TTC549 (cell line): ENCODE data around the gene PPP2R5B.
"Not testable (repeated sequence)": the region's sequence is repeated elsewhere in the genome, so short reads cannot be mapped to it uniquely, and the experiment has no call there.

ENCODE experiments used
- FAIRE-seq: peaks from 2 replicates; lab custom pipeline; 2012; peaks lifted over from hg19 to GRCh38; lab: Jason Lieb, UNC

The PPP2R5B gene

GRCh38 chr11:64930340-64930739 lies 5.9 kb downstream of the PPP2R5B start:
- no peak for FAIRE-seq

DNA sequence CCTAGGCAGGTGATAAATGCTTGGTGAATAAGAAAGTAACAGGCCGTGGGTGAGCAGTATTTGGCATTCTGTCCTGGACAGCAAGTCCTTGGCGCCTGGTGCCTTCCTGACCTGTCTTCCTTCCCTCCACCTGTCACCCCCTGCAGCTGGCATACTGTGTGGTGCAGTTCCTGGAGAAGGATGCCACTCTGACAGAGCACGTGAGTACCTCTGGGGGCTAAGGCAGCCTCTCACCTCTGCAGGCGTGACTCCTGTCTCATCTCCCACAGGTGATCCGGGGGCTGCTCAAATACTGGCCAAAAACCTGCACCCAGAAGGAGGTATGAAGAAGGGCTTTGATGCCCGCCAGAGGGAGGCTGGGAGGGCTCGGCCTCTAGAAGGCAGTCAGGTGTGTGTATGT lies 6.8 kb downstream of the PPP2R5B start:
- no peak for FAIRE-seq

- FAIRE-seq: no peak
Measured at GRCh38 chr11:64932324-64932723, 7.8 kb downstream of the PPP2R5B start.

GRCh38 chr11:64933213-64933934 lies 8.9 kb downstream of the PPP2R5B start:
- no peak for FAIRE-seq

GRCh38 chr11:64933935-64934681 lies 9.6 kb downstream of the PPP2R5B start:
- FAIRE-seq: no peak

GRCh38 chr11:64934682-64935358 lies 10.3 kb downstream of the PPP2R5B start:
- FAIRE-seq: no peak

DNA sequence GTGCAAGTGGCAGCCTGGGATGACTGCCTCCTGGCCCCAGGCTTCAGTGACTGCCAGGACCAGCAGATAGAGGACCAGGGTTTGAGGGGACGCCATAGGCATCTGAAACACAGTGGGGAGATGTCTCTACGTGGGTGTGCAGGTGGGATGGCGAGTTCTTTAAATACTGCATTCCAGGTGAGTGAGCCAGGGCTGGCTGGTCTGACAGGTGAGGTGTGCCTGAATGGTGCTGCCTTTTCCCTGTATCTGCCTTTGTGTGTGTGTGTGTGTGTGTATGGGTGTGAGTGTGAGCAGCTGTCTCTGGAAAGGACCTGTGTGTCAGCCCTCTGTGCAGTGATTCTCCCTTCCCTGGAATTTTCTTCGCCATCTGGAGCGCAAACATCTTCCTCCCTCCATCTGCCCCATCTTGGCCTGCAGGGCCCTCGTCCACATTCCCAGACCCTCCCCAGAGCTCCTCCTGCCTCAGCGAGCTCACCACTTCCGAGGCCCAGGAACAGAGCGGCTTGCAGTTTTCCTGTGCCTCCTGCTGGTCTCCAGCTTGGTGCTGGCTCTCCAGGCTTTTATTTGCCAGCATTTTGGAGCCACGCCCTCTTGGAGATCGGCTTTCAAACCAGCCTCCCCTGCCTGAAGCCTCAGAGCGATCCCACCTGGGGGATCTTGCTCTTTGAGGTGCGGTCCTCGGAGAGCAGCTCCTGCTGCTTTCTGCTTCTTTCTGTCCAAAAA lies 11.0 kb downstream of the PPP2R5B start, which contains the start of gene GPHA2:
GPHA2 (minus strand) TSS at position 535 of the 723 bp plus-strand sequence; CDS start at position 102, 433 bp downstream.
- FAIRE-seq: no peak

GRCh38 chr11:64936539-64936938 lies 12.1 kb downstream of the PPP2R5B start:
- FAIRE-seq: no peak

- FAIRE-seq: no peak
Measured at GRCh38 chr11:64947208-64947814, 22.8 kb downstream of the PPP2R5B start.

- no peak for FAIRE-seq
Measured at GRCh38 chr11:64951529-64951928, 27.0 kb downstream of the PPP2R5B start.

GRCh38 chr11:64954201-64954600 lies 29.7 kb downstream of the PPP2R5B start:
- no peak for FAIRE-seq

DNA sequence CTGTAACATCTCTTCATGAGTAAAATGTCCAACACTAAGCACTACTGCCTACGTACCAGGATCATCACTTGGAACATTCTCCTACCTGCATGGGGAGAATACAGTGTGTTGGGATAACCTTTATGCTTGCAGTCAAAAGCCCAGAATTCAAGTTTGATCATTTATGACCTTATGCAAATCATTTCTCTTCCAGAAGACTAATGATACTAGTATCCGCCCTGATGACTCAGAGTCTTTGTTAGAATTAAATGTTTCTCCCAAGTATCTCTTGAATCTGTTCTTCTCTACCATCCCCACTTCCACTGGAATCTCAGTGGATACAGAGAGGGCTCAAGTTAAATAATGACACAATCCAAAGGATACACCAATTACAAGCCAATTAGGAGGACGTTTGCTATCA lies 35.0 kb downstream of the PPP2R5B start:
- no peak for FAIRE-seq

DNA sequence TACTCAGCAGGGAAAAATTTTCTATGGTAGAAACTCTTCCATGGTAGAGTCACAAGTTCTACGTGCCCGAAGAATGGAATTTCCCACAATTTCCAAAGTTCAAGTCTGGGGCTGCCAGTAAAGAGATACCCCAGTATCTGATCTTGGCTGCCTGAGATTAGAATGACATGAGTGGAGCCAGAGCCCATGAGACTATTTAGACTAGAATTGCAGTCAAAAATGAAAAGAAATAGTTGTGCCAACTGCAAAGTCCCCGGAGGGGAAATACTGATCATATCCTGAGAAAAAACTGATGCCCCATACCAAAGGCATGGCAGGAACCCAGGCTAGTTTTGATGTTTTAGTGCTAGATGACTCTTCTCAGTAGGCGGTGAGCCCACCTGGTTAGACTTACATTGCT lies 36.2 kb downstream of the PPP2R5B start:
- no peak for FAIRE-seq

DNA sequence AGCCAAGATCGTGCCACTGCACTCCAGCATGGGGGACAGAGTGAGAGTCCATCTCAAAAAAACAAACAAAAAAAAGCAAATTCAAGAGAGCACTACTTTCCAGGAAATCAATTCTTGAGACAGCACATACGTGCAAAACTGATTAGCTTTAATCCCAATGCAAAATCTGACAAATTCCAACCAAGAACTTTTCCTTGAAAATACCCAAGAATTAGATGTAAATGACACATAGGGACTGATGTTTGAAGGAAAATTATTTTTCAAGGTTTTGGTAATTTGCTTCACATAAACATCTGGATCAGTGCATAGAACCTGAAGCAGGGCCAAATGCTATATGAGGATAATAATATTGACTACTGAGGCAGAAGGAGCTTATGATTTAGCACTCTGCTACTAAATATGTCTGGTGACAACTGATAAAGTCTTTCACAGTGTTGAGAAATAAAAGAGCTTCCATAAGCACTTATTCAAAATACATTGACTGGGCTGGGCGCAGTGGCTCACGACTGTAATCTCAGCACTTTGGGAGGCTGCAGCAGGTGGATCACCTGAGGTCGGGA lies 38.7 kb downstream of the PPP2R5B start:
- FAIRE-seq: no peak

DNA sequence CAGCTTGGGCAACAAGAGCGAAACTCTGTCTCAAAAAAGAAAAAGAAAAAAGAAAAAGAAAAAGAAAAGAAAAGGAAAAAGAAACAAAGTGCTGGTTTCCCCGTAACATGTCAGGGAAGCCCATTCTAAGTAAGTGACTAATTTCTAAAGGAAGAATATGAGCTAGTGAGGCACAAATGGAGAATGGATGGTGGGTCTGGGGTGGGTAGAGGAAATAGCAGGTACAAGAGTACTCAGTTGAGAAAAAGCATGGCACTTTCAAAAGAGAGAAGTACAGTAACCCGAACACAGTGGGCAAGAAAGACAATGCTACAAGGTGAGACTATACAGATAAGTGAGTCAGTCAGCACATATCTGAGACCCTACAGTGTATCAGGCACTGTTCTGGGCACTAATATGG lies 42.9 kb downstream of the PPP2R5B start:
- FAIRE-seq: no peak

DNA sequence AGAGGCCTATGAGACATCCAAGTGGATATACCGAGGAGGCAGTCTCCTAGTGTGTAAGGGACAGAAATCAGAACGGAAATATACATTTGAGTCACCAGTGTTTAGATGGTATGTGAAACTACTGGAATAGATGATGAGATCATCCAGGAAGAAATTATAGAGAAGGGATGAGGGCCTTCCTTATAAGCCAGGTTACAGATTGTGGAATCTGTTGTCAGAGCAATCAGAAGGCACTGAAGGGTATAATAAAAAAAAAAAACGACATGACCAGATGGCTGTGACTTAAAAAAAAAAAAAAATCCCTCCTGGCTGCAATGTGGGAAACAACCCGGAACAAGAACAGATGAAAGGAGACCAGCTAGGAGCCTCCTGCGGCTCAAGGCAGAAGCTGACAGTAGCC lies 44.7 kb downstream of the PPP2R5B start:
- no peak for FAIRE-seq

DNA sequence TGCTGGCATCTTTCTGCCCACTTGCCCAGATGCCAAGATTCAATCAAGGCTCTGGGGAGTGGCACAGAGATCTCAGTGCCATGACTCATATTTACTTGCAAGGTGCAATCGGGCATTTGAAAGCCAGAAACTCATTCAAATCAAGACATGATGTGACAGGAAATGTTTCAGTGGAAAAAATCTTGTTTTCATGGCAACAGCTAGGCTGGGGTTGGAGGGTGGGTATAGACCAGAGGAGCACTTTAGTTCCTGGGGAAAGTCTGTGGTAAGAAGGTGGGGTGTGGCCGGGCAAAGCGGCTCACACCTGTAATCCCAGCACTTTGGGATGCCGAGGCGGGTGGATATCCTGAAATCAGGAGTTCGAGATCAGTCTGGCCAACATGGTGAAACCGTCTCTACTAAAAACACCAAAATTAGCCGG lies 46.3 kb downstream of the PPP2R5B start:
- FAIRE-seq: no peak

DNA sequence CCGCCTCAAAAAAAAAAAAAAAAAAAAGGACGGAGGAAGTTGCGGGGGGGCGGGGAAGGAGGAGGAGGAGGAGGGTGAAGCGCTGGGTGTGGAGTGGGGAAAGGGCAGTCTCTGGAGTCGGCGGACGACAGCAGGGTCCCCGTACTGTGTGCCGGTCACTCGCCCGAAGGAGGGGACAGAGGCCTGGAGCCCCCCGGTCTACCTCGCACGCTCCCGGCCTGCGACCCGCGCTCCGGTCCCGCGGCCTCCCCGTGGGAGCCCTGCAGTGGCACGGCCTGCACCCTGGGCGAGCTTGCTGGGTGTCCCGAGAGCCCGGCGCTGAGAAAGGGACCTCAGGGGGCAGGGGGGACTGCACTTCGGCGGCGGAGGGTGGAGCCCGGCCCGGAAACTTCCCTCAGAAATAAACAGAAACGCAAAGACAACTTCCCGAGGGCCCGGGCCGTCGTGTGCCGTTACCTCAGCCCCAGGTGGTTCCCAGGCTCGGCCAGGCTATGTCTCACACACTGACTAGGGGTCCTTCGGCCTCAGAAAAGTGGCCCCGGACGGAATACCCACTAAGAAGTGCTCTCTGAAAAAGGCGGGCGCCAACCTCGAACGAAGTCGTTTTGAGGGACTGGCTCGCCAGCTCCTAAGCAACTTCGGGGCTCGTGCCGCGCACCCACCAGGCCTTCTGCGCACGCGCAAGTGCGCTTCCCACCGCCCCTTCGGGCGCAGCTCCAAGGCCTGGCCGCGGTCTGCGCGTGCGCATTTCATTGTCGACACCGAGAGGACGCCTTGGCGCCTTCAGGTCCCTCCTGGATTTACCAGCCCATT lies 47.1 kb downstream of the PPP2R5B start, which contains the start of gene MAJIN:
MAJIN (minus strand) TSS at position 688 of the 813 bp plus-strand sequence. CDS start 12,703 bp downstream, outside the sequence.
- FAIRE-seq: no peak

DNA sequence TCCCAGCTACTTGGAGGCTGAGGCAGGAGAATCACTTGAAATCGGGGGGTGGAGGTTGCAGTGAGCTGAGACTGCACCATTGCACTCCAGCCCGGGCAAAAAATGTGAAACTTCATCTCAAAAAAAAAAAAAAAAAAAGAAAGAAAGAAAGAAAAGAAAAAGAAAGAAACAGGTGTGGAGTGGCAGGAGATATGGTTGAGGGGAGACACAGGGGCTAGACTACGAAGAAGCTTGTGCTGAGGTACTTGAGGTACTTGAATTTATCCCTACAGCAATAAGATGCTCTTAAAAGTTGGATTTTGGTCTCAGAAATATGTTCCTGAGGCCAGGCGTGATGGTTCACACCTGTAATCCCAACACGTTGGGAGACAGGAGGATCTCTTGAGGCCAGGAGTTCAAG lies 49.6 kb downstream of the PPP2R5B start:
- no peak for FAIRE-seq

DNA sequence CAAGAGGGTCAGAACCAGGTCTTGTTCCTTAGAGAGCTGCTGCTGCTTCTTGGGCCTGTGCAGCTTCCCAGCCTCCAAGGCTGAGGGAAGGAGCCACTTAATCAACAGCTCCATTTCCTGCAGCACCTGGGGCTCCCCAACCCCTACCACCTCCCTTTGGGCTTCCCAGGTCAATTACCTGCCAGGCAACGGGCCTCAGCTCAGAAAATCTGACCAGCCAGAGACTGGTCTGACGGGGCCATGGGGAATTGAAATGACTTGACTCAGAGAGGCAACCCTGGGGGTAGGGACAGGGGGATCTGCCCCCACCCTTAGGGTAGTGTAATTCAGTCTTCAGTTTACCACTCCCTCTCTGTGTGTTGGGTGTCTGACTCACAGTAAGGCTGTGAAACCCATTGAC lies 52.2 kb downstream of the PPP2R5B start:
- no peak for FAIRE-seq

DNA sequence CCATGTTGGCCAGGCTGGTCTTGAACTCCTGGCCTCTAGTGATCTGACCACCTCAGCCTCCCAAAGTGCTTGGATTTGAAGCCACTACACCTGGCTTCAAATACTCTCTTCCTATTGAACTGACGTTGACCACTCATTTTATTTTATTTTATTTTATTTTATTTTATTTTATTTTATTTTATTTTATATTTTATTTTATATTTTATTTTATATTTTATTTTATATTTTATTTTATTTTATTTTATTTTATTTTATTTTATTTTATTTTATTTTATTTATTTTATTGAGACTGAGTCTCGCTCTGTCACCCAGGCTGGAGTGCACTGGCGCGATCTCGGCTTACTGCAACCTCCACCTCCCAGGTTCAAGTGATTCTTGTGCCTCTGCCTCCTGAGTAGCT lies 58.9 kb downstream of the PPP2R5B start:
- not testable (repeated sequence) for FAIRE-seq
